AG04449 (cell line): Measurements from ENCODE around the gene CREB3L2.

Source experiments
- CTCF ChIA-PET: fragments of 350-600 bp; formaldehyde crosslinking; extraction: SDS; loops from one replicate; lab custom pipeline; 2021; ENCODE audit warnings: antibody characterized with exemption; lab: Yijun Ruan, JAX
- POLR2A ChIA-PET: fragments of 400-600, 350-600 bp; formaldehyde crosslinking; extraction: SDS; loops from one replicate; lab custom pipeline; 2020; ENCODE audit warnings: antibody characterized with exemption, inconsistent platforms; lab: Yijun Ruan, JAX
- DNase-seq: peaks from one replicate; pipeline ENCODE4 v3.0.0-alpha.2; 2010; ENCODE audit warnings: low read depth, low spot score
- H3K4me3 ChIP-seq: 2 replicates; pipeline ENCODE4 v1.5.1; 2011; ENCODE audit warnings: low read depth, mild to moderate bottlenecking, control low read depth, low read length
- TF ChIP-seq, protein P1 (sequence below): IDR thresholded peaks from one replicate; pipeline ENCODE4 v1.5.1; 2011; ENCODE audit warnings: mild to moderate bottlenecking, moderate library complexity, low read length, control low read depth, inconsistent platforms; ENCODE audit not compliant: insufficient read depth; ENCODE audit errors: missing control alignments

Gene CREB3L2

DNA sequence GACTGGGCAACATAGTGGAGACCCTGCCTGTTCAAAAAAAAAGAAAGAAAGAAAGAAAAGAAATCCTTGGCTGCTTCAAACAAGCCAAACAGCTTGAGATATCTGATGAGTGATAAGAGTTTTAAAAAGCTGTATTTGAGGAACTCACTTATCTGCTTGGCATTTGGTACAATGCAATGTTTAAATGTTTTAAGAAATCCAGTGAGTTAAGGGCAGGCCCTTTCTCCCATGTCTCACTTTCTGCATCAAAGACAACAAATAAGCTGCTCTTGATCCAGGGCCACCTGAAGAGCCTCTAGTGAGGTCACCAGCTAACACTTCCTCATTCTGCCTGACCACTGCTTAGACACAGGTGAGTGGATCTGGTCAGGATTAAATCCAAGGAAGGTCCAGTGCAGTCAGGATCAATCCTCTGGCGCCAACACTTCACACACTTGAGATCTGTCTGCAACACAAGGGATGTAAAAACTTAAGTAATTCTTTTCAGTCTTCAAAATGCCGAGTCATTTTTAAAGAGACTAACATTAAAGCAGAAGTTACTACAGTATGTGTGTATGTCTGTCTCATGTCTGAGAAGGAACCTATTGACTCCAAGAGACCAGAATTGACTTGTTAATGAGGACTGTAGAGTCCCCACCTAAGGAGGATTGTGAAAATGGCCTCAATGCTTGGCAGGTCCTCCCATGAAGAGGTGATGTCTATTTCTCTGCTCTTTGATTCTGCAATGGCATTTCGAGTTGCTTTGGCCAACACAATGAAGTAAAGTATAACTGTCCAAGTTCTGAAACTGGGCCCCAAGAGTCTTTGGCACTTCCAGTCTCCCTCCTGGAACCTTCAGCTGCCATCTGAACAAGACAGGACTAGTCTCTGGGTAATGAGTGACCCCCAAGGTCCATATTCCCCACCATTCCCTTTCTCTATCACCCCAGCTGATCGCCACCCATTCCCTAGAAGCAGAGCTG, 43.1 kb downstream of the CREB3L2 start:
- TF ChIP-seq, protein P1, sequence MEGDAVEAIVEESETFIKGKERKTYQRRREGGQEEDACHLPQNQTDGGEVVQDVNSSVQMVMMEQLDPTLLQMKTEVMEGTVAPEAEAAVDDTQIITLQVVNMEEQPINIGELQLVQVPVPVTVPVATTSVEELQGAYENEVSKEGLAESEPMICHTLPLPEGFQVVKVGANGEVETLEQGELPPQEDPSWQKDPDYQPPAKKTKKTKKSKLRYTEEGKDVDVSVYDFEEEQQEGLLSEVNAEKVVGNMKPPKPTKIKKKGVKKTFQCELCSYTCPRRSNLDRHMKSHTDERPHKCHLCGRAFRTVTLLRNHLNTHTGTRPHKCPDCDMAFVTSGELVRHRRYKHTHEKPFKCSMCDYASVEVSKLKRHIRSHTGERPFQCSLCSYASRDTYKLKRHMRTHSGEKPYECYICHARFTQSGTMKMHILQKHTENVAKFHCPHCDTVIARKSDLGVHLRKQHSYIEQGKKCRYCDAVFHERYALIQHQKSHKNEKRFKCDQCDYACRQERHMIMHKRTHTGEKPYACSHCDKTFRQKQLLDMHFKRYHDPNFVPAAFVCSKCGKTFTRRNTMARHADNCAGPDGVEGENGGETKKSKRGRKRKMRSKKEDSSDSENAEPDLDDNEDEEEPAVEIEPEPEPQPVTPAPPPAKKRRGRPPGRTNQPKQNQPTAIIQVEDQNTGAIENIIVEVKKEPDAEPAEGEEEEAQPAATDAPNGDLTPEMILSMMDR: no peak
- no peak for DNase-seq
- ChIA-PET CTCF (interaction anchor here (0.5 to 1.1 kb wide), 3 partner anchors 16 to 43 kb away, joined by 3 to 4 read pairs (median 3); partner anchors contain the start of gene CREB3L2), POLR2A (no interaction called here)
- H3K4me3 ChIP-seq: no peak overlapping the region

DNA sequence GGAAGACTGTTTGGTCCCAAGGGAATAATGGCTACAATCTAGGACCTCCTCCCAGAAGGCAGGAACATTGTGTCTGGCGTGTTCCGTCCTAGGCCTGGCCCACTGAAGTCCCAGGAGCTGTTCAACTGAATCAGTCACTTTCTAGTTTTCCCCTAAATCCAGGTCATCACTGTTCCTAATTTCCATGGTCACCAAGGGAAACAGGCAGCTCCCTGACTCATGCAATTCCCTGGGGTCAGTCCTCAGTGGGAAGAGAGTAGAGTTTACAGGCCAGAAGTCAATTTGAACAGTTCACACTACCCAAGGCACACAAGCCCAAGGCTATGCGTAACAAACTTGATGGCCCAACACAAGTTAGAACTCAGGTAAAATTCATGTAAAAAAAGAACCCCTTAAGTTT, 44.0 kb downstream of the CREB3L2 start:
- ChIA-PET POLR2A (no interaction called here), CTCF (interaction anchor here (0.8 to 1.1 kb wide), 2 partner anchors 17 to 44 kb away, joined by 3 to 4 read pairs; partner anchors contain the start of gene CREB3L2)
- DNase-seq: no peak
- no peak overlapping the region for H3K4me3 ChIP-seq
- TF ChIP-seq, protein P1: no peak

DNA sequence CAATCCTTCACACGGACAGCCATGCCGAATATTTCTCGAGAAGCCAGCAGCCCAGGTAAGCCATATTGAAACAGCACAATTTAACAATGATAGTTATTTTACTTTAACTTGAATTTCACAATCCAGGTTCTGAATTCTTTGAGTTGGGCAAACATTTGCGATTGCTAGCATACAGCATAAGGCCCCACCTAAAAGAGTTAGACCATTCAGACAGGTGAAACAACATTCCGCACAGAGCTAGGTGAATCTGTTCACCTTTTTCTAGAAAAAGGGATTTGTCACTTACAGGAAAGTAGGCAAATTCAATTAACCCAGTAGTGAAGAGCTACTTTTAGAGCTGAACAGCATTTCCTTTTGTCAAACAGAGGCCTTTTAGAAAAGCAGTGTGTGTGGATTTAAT, 45.3 kb downstream of the CREB3L2 start:
- DNase-seq: no peak
- no peak overlapping the region for H3K4me3 ChIP-seq
- ChIA-PET POLR2A (no interaction called here), CTCF (interaction anchor here (1.2 kb wide), 1 partner anchor 10 kb away, joined by 5 read pairs; no protein-coding TSS in a partner anchor)
- TF ChIP-seq, protein P1: no peak

DNA sequence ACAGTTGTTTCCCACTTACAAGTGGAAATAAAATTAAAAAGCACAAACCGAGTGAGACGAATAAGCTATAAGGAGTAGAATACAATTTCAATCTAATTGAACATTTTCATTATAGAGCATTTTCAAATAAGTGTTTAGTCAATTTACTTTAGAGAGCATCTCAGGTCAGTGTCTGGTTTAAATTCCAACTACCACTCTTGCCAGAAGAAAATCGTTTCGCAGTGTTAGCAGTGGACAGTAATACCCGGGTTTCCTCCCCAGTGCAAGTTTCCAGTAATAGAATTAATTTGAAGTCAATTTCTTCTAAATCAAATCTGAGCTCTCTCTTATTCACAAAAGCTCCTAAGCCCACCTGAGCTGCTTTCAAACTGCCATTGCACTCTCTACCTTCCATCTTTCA, 45.7 kb downstream of the CREB3L2 start:
- ChIA-PET CTCF (interaction anchor here (1.2 kb wide), 1 partner anchor 11 kb away, joined by 5 read pairs; no protein-coding TSS in a partner anchor), POLR2A (no interaction called here)
- no peak overlapping the region for H3K4me3 ChIP-seq
- DNase-seq: no peak
- TF ChIP-seq, protein P1: no peak

DNA sequence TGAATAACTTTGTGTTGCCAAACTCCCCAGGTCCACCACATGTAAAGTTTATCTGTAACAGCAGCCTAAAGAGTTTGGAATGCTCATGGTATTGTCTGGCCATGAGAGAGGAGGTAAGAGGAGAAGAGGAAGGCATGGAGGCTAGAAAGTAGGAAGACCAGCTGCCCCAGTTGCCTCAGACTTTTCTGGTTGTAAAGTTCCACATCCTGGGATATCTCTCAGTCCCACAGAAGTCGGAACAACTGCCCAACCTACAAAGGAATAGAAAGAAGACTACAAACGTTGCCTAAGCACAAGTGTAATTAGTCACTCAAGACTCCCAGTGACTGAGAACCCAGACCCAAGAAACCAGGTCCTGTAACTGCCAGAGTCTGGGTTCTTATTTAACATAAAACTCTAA, 47.3 kb downstream of the CREB3L2 start:
- TF ChIP-seq, protein P1: no peak
- H3K4me3 ChIP-seq: no peak overlapping the region
- no peak for DNase-seq
- ChIA-PET POLR2A (interaction anchor here (0.8 to 2.6 kb wide), 3 partner anchors 12 to 36 kb away, joined by 3 to 10 read pairs (median 9); no protein-coding TSS in a partner anchor), CTCF (interaction anchor here (1.0 to 2.6 kb wide), 3 partner anchors 8 to 48 kb away, joined by 3 to 9 read pairs (median 7); partner anchors contain the start of gene CREB3L2)
